ENCODE data around the gene BAZ1A.
"Not testable (repeated sequence)": the region's sequence is repeated elsewhere in the genome, so short reads cannot be mapped to it uniquely, and the experiment has no call there.

The BAZ1A gene

DNA sequence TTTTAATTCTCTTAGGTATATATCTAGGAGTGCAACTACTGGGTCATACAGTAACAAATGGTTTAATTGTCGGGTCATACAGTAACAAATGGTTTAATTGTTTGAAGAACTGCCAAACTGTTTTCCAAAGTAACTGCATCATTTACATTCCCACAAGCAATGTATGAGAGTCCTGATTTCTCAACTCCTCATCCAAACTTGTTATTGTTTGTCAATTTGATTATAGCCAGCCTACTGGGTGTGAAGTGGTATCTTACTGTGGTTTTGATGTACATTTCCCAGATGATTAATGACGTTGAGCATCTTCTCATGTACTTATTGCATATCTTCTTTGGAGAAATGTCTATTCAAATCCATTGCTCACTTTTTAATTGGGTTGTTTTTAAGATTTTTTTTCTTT is 93.1 kb downstream of the BAZ1A start:
- DNase-seq, result no peak

DNA sequence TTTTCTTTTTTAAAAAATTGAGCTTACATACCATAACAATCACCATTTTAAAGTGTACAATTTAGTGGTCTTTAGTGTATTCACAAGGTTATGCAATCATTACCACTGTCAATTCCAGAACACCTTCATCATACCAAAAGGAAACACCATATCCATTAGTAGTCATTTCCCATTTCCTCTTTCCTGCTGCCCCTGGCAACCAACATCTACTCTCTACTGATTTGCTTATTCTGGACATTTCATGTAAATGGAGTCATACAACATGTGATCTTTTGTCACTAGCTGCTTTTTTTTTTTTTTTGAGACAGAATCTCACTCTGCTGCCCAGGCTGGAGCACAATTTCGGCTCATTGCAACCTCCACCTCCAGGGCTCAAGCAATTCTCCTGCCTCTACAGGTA is 93.9 kb downstream of the BAZ1A start:
- no peak for DNase-seq

DNA sequence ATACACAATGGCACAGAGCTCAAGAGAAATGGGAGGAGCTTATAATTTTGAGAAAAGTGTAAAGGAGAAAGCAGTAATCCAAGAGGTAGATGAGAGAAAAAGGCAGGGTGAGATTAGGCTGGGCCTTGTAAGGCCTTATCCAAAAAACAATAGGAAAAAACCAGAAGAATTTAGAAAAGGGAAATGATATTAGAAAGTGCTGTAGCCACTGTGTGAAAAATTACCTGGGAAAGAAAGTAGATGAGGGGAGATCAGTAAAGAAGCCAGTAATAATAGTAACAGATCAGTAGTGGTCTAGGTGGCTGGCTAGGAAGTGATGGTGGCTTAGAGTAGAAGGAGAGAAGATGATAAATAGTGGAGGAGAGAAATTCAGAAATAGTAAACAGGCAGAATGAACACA is 94.5 kb downstream of the BAZ1A start:
- no peak for DNase-seq

DNA sequence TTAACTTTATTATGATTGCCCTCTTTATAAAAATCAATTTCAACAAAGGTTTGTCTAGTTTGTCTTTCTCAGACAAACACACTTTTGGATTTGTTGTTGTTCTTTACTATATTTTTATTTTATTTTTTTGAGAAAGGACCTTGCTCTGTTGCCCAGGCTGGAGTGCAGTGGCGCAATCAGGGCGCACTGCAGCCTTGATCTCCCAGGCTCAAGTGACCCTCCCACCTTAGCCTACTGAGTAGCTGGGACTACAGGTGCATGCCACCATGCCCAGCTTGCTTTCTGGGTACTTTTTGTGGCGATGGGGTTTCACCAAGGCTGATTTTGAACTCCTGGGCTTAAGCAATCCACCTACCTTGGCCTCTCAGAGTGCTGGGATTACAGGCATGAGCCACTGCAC is 96.4 kb downstream of the BAZ1A start:
- no peak for DNase-seq

DNA sequence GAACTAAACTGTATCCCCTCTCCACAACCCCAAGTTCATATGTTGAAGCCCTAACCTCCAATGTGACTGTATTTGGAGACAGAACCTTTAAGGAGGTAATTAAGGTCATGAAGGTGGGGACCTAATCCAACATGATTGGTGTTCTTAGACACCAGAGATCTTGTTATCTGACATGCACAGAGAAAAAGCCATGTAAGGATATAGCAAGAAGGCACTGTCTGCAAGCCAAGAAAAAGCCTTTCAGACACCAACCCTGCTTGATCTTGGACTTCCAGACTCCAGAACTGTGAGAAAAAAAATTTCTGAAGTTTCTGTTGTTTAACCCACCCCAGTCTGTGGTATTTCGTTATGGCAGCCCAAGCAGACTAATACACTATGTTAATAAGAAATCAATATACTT is 98.5 kb downstream of the BAZ1A start:
- DNase-seq, result no peak

DNA sequence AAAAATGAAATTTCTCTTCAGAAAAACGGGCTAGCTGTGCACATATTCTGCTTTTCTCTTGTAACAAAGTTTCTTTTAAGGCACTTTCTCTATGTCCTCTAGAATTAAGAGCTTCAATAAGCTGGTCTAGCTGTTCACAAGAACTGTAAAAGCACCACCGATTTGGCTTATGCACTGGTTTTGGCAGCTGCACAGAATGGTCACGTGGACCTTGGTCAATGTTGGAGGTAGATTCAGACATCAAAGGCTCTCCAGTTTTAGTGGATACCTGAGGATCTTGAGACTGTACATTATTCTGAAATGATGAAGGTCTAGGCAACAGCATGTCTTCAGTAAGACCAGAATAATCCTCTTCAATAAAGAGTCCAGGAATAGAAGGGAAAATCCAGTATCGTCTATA is 99.2 kb downstream of the BAZ1A start:
- no peak for DNase-seq

DNA sequence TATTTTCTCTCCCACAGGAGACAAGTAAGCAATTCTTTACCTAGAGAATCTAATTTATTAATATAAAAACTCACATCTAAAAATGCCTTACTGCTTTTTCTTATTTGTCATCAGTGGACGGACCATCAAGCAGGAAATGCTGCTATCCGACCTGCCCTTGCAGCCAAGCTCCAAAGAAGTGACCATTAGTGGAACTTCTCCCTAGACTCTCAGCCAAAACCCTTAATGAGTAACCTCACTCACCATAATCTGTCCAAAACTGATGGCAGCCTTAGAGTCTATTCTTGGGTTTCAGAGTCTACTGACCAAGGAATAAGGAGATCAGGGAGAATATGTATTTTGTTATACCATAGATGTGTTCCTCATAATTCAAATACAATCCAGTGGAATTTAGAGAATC is 99.8 kb downstream of the BAZ1A start:
- DNase-seq, result no peak

DNA sequence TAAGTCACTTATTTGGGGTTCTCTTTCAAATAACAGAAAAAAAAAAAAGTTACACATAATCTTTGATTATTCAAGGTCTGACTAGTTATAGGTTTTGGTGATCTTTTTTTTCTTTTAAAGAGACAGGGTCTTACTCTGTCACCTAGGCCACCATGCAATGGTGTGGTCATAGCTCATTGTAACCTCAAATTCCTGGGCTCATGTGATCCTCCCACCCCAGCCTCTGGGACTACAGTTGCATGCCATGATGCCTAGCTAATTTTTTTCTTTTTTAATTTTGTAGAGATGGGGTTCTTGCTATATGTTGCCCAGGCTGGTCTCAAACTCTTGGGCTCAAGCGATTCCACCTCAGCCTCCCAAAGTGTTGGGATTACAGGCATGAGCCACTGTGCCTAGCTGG is 104.3 kb downstream of the BAZ1A start:
- no peak for DNase-seq

DNA sequence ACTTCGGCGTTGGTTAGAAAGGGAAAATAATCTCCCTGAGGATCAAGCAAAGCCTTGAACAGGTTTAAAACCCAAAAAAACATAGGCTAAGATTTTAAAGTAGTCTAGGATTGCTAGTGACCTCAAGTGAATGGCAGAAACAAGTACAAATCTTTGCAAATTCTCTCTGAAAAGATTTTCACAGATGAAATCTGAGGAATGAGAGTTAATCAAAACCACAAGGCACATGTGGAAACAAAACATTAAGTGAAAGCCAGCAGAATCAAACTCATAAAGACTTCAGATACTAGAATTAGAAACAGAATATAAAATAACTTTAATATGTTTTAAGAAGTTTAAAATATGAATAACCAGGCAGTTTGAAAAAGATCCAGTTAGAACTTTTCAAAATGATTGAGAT is 108.6 kb downstream of the BAZ1A start:
- no peak for DNase-seq

DNA sequence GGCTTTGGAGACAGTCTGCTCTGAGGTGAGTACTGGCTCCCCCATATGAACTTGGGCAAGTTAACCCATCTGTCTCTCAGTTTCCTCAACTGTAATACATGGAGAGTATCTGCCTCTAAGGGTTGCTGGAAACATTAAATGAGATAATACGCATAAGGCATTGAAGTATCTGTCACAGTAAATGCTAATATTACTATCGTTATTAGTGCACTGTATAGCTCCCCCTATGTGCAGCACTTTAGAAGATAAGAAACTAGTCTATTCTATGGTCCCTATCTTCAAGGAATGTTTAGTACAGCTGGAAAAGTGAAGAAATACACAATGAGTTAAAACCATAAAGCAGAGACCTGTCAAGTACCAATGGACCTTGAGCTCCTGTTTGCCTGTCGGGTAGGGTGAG is 109.1 kb downstream of the BAZ1A start:
- no peak for DNase-seq

DNA sequence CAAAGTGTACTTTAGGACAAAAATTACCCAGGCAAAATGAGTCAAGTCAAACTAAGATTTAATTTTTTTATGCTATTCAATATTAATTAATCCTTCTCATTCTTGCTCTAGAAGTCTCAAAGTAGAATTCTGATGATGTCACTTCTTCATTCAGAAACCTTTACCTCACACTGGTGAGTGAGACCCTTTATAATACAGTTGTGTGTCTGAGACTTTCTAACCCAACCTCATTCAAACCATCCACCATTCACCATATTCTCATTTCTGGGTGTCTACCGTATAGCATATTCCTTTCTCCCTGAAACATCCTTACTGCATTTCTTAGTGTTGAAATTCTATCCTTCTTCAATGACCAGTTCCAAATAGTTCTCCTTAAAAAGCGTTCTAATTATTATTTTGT is 119.9 kb downstream of the BAZ1A start:
- DNase-seq, result no peak

DNA sequence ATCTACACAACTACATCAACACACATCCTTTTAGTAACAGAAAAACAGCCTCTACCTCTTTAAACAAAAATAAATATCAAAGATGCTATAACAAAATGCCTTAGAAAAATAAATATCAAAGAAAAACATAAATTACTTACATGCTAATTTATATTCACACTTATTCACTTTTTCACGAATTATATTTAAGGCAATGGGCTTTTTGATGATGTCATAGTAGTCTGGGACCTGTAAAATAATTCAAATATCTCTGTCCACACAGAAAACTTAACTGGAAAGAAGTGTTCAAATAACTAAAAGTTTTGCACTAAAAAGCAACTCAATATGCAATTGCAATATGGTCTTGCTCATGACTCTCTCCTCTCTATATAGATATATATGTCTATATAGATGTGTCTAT is 120.5 kb downstream of the BAZ1A start:
- no peak for DNase-seq

DNA sequence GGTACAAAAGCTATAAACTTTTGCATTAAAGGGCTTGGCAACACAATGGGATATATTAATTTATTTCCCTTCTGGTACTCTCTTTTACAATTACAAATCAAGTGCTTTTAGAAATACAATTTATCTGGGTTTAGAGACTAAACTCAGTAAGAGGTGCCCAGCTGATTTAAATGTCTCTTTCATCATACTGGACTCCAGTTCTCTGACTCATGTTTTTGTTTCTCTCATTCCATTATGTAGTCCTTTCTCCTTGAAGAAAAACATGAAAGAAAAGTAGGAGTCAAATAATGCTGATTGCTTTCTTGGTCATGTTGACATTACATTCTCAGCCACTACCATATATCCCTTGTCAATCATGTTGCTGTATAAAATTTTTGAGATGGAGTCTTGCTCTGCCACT is 124.5 kb downstream of the BAZ1A start:
- DNase-seq, result no peak

DNA sequence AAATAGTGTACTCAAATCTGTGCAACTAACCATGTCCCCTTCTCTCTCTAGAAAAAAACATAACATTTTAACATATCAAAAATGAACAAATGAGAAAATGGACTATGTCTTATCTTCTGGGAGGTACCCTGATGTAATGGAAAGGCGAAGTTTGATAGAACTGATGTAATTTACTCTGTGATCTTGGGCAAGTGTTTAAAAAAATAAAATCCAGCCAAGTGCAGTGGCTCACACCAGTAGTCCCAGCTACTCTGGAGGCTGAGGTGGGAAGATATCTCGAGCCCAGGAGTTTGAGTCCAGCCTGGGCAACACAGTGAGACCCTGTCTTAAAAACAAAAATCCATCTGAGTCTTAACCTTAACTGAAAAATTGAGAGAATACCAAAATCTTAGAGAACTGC is 124.9 kb downstream of the BAZ1A start:
- DNase-seq, result no peak

DNA sequence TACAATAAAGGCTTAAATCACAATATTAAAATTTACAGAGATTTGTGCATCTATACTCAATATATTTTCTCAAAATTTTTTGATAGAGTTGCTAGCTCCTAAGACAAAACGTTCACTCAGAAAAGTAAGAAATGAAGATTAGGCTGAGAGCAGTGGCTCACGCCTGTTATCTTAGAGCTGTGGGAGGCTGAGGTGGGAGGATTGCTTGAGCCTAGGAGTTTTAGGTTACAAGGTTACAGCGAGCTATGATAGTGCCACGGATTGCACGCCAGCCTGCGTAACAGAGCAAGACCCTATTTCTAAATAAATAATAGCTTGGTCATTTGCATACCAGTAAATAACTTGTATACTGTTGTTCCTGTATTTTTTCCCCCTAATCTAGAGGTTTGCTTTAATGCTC is 125.8 kb downstream of the BAZ1A start:
- DNase-seq, result no peak

DNA sequence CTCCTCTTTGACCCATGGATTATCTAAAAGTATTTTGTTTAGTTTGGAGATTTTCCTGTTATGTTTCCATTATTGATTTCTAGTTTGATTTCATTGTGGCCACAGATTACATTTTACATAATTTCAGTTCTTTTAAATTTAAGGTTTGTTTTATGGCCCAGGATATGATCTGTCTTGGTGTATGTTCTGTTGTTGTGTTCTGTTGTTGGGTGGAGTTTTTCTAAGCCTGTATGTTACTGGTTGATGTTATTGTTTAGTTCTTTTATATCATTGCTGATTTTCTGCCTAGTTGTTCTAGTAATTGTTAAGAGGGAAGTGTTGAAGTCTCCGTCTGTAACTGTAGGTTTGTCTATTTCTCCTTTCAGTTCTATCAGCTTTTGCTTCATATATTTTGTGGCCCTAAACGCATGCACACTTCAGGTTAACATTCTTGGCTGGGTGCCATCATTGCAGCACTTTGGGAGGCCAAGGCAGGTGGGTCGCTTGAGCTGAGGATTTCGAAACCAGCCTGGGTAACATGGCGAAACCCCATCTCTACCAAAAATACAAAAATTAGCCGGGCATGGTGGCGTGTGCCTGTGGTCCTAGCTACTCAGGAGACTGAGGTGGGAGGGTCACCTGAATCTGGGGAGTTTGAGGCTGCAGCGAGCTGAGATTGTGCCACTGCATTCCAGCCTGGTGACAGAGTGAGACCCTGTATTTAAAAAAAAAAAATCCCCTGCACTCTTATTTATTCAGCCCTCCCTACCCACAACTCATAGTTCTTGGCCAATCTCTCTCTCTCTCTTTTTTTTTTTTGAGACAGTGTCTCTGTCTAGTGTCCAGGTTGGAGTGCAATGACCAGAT is 132.7 kb downstream of the BAZ1A start:
- DNase-seq, result no peak

DNA sequence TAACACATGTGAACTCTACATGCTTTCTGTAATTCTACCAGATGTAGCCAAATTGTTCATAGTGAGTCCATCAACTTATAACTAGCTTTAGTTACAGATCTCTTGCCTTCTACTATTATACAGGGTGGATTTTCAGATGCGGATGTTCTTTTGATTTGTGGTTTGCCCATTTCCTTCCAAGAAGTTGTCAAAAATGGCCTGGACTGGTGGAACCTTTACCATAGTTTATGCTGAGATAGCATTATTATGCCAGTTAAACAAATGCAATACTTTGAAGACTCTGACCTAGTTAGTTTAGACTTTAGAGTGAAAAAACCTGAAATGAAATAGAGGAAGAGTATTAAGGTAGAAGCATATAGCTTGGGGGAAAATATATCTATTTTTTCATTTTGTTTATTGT is 133.3 kb downstream of the BAZ1A start:
- DNase-seq, result no peak

DNA sequence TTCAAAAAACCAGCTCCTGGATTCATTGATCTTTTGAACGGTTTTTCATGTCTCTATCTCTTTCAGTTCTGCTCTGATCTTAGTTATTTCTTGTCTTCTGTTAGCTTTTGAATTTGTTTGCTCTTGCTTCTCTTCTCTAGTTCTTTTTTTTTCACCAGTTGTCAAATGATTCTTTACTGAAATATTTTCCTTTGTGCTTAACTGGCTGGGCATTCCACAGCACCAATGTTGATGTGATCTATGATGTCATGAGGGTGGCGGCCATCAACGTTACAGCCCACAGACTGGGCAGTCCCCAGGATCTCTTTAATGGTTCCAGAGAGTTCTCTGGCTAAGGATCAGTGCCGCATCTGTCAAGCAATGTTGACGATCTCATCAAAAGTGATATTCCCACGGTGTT is 135.0 kb downstream of the BAZ1A start:
- DNase-seq, result not testable (repeated sequence)

DNA sequence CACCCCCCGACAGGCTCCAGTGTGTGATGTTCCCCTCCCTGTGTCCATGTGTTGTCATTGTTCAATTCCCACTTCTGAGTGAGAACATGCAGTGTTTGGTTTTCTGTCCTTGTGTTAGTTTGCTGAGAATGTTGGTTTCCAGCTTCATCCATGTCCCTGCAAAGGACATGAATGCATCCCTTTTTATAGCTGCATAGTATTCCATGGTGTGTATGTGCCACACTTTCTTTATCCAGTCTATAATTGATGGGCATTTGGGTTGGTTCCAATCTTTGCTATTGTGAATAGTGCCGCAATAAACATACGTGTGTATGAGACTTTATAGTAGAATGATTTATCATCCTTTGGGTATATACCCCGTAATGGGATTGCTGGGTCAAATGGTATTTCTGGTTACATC is 138.1 kb downstream of the BAZ1A start:
- DNase-seq, result not testable (repeated sequence)

DNA sequence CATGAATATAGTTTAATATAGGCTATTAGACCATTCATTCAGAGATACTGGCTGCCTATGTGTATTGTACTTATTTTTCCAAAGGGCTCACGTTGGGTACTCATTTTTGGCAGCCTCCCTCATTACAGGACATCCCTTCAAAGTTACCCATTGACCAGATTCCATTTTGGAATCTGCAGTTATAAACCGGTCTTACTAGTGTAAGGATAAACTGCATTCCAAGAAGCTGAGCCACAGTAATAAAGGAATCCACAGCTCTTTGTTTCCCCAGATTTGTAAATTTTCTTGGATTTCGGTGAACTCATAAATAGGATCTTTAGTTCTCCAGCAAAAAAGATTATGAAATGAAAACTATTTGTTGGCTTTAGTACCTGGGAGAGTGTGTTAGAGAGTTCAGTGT is 141.9 kb downstream of the BAZ1A start:
- DNase-seq, result no peak

DNA sequence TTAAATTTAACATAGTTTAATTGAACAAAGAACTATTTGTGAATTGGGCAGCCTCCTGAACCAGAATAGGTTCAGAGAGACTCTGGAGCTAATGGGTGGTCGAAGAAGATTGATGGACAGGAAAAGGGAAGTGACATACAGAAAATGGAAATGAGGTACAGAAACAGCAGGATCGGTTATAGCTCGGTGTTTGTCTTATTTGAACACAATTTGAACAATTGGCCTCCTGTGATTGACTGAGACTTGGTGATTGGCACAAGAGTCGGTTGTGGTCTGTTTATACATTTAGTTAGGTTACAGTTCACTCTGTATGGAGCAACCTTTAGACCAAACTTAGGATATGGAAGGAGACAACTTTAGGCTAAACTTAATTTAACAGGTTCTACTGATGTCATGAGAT is 142.4 kb downstream of the BAZ1A start:
- no peak for DNase-seq

DNA sequence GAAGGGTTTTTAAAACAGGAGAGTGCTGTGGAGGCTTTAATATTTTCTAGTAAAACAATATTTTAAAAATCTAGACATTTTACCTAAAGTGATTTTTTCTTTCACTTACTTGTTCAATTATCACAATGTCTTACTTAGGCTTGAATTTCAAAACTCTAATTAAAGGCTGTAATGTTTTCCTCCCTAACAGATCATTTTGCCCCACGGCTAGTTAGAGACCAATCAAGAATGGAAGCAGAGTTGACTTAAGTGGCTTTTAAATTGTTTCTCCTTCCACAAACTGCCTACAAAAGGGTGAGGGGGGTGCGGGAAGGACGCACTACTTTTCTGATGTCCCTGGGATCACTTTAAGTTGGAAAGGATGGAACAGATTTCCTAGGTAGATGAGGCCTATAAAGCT is 151.3 kb downstream of the BAZ1A start:
- no peak for DNase-seq

DNA sequence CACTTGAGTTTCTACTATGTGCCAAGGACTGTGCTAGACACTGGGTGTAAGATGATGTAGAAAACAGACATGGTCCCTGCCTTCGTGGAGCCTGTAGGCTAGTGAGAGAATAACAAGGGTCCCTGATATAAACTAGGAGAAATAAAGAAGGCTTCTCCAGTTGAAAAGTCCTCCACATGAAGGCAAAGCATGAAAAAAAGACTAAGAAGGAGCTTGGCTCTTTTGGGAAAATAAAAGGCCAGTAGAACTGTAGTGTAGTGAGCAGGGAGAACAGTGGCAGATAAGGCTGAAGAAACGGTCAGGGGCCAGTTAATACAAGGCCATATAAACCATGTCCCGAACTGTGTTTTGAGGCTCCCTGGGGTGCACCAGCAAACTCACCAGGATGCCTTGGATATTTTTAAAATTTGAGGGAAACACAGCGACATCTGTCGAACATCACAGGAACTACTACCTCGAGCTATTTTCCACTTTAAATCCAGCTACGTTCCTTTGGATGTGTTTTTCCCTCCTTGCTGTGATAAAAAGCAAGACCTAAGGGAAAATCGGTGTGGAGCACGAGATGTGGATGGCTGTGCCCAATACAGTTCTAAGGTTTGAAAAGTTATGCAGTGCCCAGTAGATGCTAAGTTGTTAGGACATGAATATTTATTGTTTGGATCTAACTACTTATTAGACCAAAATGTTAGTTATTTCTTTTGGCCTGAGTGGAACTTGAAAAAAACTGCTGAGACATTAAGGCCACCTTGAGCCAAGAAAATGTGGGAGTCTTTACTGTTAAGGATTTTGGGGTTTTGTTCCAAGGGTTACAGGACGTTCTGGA is 152.2 kb downstream of the BAZ1A start:
- peak; percentile 18 to 54 for DNase-seq

DNA sequence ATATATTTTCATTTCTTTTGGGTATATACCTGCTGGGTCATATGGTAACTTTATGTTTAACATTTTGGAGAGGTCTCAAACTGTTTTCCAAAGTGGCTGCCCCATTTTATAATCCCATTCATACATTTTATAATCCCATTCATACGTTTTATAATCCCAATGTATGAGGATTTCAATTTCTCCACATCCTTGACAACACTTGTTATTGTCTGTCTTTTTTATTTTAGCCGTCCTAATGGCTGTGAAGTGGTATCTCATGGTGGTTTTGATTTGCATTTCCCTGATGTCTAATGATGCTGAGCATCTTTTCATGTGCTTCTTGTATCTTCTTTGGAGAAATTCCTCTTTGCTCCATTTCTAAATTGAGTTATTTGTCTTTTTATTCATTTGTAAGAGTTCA is 154.0 kb downstream of the BAZ1A start:
- no peak for DNase-seq

Measured in AML-193 (cell line).